NOMO-1 treated with DMSO at 0.1 percent for 48 hours (cell line): ENCODE measurements around the gene SH2D2A.
A peak's percentile ranks its signal among the peaks of the same experiment; 100 is the strongest.

Source experiments
- DNase-seq: peaks from one replicate; lab custom pipeline; 2025; ENCODE audit not compliant: unreplicated experiment; lab: John Stamatoyannopoulos, UW

SH2D2A gene

DNA sequence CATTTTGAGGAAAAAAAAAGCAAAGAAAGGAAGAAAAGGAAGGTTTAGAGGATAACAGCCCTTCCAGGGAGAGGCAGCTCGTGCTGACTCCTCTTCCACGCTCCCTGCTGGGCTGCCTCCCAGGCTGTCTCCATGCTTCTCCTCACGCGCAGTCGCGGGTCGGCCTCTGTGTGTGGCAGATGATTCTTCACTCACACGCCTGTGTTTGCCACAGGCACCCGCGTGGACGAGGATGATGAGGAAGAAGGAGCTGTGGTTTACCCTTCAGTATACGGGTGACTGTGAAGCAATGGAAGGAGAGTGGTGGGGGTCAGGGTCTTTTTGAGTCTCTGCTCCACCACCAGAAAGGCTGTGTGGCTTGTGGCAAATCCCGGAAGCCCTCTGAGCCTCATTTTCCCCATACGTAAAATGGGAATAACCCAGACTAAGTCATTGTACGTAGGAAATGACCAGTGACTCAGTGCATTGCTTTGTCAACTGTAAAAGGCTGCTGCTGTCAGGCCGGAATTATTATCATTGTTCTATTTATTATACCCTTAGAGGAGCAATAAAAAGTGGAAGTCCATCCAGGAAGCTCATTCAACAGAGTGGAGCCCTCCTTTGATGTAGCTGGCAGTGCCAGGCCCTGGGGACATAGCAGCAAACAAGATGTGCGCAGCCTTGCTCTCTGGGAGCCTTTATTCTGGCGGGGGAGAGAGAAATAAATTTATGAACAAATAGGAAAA is 11.9 kb upstream of the SH2D2A start:
- DNase-seq: no peak

DNA sequence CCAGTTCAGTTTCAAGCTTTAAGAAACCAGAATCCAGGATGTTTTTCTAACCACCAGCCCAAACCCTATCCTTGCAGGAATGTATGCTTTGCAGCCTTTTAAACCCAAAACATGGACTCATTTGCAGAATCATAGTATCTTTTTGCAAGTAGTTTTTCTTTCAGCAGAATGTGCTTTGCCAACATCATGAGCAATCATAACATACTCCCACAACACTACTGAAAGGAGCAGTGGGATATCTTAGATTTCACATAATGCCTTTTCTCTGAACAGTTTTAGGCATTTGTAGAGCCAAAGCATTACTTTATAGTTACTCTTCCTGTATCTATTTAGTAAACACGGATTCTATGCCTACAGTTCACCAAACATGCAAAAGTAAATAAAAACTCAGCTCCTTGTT is 10.0 kb upstream of the SH2D2A start:
- no peak for DNase-seq

DNA sequence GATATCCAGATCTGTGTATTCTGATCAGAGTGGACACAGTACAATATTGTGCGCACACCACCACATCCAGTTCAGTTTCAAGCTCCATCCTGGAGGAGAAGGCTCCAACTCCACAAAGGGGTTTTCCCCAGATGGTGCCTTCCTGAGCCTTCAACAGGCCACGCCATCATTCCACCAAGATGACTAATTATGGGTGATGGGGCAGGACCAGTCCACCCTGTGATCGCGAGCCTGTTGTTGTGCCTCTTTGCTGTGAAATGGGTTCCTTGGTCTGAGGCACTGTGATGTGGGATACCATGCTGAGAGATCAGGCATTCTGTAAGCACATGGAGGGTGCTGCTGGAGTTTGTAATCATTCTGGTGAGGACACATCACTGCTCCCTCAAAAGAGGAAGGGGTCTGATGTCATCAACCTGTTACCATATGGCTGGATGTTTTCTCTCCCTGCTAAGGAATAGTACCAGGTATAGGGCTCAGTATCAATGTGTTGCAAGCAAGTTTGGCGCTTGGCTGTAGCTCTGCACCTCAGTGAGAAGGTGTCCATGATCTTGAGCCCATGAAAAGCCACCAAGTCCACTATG is 6.7 kb upstream of the SH2D2A start:
- DNase-seq: no peak

DNA sequence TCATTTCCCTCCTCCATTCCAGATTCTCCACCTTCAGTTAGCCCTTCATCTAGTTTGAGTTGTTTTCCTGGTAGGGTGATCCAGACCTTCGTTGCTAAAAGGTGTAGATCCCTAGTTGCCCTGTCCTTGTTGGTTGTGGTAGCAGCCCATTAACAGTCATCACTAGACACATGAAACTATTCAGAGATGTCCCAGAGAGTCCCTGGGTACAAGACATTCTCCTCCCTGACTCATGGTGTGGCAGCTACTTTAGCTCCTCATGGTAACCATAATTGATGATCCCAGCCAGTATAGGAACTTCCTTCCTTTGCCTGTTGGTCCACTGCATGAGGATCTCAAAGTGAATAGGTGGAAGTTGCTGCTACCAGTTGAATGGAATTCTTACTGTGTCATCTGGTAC is 6.0 kb upstream of the SH2D2A start:
- no peak for DNase-seq

DNA sequence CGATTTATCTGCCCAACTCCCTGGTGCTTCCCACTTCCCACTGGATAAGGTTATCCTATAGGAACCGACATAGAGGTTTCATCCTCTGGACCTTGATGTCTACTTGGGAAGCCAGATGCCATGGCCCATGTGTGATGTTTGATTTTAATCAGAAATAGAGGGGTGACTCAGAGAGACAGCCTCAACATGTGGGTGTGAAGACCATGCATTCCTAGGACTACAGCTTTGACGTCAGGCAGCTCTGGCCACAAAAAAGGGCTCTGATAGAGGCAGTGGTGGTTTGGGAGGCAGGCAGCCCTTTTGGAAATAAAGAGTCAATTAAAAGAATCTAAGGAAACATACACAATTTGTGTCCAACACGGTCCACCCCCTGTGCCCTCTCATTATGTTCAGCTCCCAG is 5.2 kb upstream of the SH2D2A start:
- DNase-seq: no peak

DNA sequence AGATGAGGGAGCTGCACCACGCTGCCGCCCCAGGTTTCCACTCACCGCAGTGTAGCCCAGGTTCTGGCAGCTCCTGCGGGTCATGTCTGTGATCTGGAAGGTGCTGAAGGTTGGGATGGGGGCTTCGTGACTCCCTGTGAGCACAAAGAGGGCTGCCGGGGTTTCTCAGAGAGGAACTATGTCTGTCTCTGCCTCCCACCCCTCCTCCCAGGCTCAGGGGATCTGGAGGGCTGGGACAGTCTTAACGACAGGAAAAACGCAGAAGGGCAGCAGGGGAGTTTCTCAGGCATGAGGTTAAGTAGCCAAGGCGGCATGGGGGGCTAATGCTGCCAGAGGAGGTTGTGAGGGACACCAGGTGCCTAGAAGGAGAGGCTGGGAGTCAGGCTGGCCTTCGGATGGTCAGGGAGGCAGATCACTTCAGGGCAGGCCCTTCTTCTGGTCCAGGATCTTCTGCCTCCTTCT is 656 bp downstream of the SH2D2A start:
- DNase-seq: no peak

DNA sequence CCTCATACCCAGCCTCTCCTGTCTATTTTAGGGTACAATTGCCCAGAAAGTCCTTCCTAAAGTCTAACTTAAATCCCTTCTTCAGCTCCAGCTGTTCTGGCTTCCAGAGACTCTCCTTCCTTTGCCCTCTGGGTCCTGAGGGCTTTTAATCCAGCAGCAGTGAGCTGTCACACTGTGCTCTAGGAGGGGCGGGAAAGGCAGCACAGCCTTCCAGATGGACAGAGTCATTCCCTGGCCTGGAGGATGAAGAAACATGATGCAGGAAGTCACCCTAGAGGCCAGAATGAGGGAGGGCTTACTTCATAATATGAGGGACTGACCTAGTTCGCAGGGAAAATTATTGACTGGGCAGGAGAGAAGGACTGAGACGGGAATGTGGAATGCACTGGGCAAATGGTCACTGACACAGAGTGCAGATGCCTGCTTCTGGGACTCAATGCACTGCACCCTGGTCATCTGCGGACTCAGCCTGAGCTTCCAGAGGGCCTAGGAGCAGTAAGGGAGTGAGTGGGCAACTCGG is 1.3 kb downstream of the SH2D2A start:
- no peak for DNase-seq

DNA sequence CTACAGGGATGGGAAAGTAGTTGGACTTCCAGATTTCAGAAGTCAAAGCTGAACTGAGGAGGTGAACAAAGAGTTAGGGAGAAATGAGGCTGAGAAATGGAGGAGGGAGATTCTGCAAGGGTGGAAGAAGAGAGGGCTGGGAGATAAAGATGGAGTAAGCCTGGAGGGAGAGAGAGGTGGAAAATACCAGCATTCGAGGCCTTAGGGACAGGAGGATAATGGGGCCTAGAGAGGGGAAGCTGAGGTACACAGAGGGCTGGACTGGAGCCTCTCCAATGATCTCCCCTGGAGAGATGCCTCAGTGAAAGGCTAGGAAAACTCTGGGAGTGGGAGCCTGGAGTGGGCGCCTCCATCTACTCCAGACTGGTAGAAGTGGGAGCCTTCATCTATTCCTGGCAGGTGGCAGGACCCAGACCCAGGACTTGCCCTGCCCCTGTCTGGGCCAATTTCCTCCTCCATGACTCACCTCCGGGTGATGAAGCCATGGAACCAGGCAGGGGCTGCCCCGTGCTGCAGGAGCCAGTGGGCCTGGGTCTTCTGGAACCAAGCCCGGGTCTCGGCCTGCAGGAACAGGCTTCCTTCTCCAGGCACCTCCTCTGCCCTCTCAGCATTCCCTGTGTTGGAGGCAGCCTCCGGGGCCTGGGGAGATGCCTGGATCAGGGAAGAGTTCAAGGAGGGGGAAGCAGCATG is 1.9 kb downstream of the SH2D2A start:
- no peak for DNase-seq

DNA sequence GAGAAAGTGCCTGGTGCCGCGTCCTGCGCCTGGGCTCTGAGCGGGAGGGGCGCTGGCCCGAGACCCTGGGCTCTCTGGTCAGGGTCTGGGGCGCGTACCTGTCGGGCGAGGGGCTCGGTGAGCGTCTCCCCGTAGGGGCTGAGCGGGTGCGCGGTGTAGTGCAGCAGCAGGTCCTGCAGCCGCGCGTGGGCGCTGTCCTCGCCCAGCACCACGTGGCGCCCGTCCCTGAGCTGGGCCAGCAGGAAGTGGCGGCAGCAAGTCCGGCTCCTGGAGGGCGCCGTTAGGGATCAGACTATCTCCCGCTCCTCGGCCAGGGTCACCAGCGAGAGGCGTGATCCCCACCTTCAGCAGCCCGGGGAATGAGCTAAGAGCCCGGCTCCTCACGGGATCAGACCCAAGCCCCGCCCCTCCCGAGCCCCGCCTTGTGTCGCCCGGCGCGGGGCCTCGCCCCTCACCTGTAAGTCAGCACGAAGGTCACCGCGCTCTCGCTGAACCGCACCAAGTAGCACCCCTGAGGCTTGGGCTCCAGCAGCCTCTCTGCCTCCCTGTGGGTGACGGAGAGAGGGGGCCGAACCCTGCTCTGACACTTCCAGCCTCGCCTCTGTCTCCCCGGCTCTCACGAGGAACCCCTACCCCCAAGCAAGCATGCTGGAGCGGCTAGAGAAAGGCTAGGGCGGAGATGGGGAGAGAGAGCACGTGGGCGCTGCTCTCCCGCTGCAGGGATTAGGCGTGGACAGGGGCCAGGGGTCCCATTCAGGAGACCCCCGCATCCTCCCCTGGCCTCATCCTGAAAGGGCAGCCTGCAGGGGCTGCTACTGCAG is 2.7 kb downstream of the SH2D2A start:
- peak; percentile 54 for DNase-seq

DNA sequence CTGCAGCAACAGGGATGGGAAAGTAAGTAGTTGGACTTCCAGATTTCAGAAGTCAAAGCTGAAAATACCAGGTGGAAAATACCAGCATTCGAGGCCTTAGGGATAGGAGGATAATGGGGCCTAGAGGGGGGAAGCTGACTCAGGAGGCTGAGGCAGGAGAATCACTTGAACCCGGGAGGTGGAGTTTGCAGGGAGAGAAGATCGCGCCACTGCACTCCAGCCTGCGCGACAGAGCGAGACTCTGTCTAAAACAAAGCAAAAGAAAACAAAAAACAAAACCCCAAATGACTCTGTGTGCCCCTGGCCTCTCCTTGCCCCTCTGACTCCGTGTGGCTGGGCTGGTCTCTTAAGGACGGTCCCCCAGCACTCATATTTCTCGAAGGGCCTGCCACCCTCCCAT is 3.4 kb downstream of the SH2D2A start:
- DNase-seq: no peak

DNA sequence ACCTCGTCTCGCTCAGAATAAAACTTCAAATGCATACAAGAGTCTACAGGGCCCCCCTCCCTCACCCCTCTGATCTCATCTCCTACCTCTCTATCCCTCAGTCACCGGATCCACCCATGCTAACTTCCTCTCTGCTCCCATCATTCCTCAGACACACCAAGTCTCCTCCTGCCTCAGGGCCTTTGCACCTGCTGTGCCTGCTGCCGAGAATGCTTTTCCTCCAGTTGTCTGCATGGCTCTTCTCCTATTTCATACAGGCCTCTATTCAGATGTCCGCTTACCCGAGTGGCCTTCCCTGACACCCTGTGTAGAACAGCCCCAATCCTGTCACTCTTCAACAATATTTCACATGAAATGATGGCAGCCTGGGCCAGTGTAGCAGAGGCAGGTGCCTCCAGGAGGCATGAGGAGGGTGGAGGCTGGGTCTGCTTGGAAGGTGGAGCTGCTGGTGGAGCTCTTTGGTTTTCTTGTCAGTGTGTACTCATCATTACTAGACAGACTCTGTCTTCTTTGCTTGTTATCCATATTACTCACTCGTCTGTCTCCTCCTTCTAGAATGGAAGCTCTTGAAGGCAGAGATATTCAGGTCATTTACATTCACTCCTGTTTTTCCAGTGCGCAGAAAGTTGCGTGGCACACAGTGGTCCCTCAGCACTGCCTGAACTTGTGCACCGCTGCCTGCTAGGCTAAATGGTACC is 4.2 kb downstream of the SH2D2A start:
- DNase-seq: no peak

DNA sequence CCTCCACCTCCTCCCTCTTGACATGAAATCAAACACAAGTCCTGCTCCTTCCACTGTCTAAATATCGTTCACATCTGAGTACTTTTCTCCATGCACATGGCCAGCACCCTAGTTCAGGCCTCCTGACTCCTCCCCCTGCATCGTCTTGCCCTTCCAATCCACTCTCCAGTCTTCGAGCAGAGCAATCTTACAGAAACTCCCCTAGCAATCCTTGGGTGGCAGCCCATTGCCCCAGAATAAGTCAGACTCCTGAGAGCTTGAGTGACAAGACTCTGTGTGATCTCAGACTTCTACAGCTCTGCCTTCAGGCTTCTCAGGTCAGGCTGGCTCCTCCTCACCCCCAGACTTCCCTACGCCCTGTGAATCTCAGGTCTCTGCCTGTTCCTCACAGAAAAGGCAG is 5.5 kb downstream of the SH2D2A start:
- DNase-seq: no peak

DNA sequence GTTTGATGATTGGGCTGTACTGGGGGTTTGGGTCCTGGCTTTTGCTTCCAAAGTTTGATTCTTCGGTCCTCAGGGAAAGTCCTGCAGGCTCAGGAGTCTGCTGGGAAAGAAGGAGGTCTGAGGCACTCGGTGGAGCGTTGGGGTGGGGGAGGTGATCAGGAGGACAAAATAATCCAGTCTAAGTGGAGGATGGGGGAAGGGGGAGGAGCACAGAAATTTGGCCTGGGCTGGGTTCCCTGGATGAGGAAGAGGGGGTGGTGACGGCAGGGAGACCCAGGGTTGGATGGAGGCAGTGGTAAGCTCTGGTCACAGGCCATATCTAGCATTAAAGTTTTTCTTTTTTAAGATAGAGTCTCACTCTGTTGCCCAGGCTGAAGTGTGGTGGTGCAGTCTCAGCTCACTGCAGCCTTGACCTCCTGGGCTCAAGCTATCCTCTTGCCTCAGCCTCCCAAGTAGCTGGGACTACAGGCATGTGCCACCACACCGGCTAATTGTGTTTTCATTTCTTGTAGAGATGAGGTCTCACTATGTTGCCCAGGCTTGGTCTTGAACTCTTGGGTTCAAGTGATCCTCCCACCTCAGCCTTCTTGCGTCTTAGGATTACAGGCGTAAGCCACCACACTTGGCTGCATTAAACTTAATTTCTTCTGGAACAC is 6.8 kb downstream of the SH2D2A start:
- DNase-seq: no peak

DNA sequence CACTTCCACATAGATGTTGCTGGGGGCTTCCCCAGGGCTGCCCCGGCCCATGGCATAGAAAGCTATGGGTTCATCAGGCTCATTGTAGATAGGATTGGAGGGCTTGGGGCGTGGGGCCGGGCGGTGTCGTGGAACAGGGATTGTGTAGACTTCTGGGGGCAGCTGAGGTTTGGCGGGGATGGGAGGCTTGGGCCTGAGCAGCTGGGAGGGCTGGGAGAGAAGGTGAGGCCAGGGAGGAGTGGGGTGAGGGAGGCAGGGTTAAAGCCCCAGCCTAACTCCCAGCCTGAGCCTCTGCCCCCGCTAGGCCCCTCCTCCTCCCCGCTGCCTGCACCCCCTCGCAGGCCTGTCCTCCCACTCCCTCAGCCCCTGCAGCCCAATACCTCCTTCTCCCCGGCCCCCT is 7.4 kb downstream of the SH2D2A start:
- DNase-seq: no peak

DNA sequence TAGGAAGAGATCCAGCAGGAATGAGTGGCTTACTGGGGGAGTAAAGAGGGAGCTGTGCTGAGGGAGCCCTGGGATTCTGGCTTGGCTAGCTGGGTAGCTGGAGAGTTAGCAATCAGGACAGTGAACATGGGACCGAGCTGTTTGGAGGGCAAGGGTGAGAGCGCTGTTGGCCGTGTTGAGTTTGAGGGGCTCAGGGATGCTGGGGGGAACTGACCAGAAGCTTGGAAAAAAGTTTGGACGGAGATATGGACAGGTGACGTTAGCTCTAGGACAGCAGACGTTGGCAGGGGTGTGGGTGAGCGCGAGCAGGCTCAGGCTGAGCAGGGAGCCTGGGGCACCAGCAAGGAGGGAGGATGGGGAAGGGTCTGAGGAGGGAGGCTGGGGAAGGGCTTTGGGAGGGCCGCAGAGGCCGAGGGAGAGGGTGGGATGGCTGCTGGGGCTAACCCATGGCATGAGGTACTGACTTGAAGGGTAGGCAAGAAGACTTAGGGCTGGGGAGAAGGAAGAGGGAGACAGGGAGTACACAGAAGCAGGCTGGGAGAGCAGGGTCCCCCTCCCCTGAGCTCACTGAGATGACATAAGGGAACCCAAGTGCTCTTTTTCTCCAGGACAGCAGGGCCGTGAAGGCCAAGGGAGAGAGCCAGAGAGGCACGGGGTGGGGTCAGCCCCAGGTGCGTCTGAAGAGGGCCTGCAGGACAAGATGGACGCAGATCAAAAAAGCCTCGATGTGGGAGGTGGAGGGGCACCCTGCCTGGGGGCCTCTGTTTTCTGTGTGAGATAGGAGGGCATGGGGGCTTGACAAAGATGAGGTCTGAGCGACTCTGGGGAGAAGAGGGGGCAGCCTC is 8.2 kb downstream of the SH2D2A start:
- DNase-seq: no peak

DNA sequence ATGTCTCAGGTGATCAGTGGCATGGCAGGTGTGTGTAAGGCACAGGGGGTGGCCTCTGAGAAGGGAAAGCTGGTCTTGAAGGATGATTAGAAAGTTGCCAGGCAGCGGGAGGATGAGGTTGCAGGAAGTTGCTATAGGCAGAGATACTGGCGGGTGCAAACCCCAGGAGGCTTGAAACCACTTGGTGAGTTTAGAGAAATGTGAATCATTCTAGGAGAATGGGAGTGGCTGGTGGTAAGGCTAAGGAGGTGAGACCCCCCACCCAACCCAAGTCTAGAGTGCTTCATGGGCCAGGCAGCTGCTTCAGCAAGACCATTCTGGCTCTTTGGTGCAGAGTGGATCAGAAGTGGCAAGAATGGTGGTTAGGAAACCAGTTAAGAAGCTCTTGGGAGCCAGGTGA is 9.0 kb downstream of the SH2D2A start:
- no peak for DNase-seq

DNA sequence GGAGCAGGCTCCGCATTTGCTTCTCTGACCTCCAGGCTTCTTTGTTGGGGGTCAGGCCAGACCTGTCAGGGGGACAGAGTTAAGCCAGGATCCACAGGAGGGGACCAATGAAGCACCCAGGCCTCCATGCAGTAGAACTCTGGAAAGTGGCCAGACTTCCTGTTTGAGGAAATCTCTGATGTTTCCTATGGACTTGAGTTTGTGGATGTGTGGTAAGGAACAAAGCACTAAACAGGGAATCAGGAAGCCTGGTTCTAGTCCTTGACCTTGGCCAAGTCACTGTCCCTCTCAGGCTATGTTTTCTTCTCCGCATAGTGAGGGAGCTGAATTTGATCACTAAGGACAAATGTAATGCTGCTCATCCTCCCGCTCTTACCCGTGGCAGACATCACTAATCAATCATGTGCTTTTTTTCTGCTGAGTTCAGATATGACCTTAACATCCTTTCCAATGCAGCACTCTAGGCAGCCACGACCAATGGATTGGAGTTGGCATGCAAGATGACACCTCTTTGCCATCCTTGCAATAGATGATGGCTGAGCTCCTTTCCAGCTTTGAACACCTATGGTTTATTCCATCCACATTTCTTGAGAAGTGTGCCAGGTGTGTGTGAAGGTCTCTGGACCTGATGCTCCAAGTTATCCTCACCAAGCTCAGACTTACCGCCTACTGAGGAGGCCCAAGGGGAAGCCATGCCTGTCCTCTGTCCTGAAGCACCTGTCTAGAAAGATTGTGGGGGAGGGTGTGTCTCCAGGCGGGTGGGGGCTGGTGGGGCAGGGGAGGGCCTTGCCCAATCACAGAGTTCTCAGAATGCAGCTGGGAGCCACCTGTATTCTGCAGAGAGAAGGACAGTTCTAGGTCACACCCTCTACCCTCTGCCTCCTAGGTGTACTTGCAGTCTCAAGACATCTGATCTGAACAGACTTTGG is 9.9 kb downstream of the SH2D2A start:
- DNase-seq: no peak
